ENCODE results near the gene SEMA6A. TPM values are rescaled to one million over a fixed set of nuclear protein-coding genes. Genes with fewer than 3 reads are reported as not detected.

Gene SEMA6A
- total RNA-seq, 1 donor from 2014 or later = 84.2 TPM

- TF ChIP-seq CTCF (conservative IDR thresholded peaks at IDR 0.05) = peak; percentile 54
- Mint-ChIP-seq H3K4me3 (no peak overlapping the region), H3K9me3 (no peaks in the 10 kb centered on the region), H3K27ac (no peak overlapping the region), H3K36me3 (peaks cover 48% of the 10 kb centered on the region), H3K27me3 (no peaks in the 10 kb centered on the region), H3K4me1 (ENCODE audit: unreplicated experiment) (peaks cover 49% of the 10 kb centered on the region)
- no peak for DNase-seq (ENCODE audit: extremely low spot score, unreplicated experiment)
Measured at GRCh38 chr5:116448450-116448849, 126.2 kb downstream of the SEMA6A start.

GRCh38 chr5:116446356-116447005, 128.1 kb downstream of the SEMA6A start:
- Mint-ChIP-seq H3K9me3 (no peaks in the 10 kb centered on the region), H3K36me3 (peaks cover 57% of the 10 kb centered on the region), H3K27me3 (no peaks in the 10 kb centered on the region), H3K4me3 (no peak overlapping the region), H3K4me1 (ENCODE audit: unreplicated experiment) (peaks cover 45% of the 10 kb centered on the region), H3K27ac (no peak overlapping the region)
- no peak for DNase-seq (ENCODE audit: extremely low spot score, unreplicated experiment)
- no peak for TF ChIP-seq CTCF (conservative IDR thresholded peaks at IDR 0.05)

- Mint-ChIP-seq H3K27ac (no peak overlapping the region), H3K4me1 (ENCODE audit: unreplicated experiment) (peaks cover 48% of the 10 kb centered on the region), H3K9me3 (no peaks in the 10 kb centered on the region), H3K4me3 (no peak overlapping the region), H3K36me3 (peaks cover 49% of the 10 kb centered on the region), H3K27me3 (no peaks in the 10 kb centered on the region)
- no peak for TF ChIP-seq CTCF (conservative IDR thresholded peaks at IDR 0.05)
- no peak for DNase-seq (ENCODE audit: extremely low spot score, unreplicated experiment)
Measured at GRCh38 chr5:116445311-116445710, 129.3 kb downstream of the SEMA6A start.

- Mint-ChIP-seq H3K36me3 (peaks cover 48% of the 10 kb centered on the region), H3K9me3 (no peaks in the 10 kb centered on the region), H3K4me3 (no peak overlapping the region), H3K4me1 (ENCODE audit: unreplicated experiment) (peaks cover 53% of the 10 kb centered on the region), H3K27me3 (no peaks in the 10 kb centered on the region), H3K27ac (no peak overlapping the region)
- TF ChIP-seq CTCF (conservative IDR thresholded peaks at IDR 0.05) = no peak
- DNase-seq (ENCODE audit: extremely low spot score, unreplicated experiment) = no peak
Measured at GRCh38 chr5:116444373-116445295, 130.0 kb downstream of the SEMA6A start.

DNA sequence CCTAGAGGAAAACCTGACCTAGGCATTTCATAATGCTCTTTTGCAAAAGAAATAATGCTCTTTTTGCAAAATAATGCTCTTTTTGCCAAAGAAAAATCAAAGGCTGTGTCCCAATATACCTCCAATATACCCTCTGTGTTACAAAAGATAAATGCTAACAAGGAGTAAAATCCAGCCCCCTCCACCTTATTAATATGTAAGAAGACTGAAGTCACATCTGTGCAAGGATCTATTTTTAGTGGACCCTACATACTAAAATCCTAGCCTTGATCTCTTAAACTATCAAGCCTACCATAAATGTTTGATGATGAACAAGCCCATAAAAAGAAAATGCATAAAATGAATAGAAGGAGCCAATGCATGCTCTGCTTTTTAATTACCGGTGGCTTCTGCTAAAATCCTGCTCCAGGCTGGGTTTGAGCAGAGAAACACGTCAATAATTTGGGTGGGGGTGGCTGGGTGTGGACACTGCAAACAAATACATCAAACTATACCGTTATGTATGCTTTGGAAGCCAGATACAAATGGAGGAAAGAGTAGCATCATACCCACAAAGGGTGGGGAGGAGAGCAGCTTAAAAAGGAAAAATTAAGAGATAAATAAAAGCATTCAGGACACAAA, 131.6 kb downstream of the SEMA6A start:
- Mint-ChIP-seq H3K36me3 (peaks cover 38% of the 10 kb centered on the region), H3K4me3 (no peak overlapping the region), H3K27ac (no peak overlapping the region), H3K27me3 (no peaks in the 10 kb centered on the region), H3K4me1 (ENCODE audit: unreplicated experiment) (peaks cover 54% of the 10 kb centered on the region), H3K9me3 (no peaks in the 10 kb centered on the region)
- no peak for DNase-seq (ENCODE audit: extremely low spot score, unreplicated experiment)
- no peak for TF ChIP-seq CTCF (conservative IDR thresholded peaks at IDR 0.05)

Measured in type B pancreatic cell (in vitro differentiated cells).